H1 (cell line): ENCODE measurements around the gene TP53BP1. TPM values are rescaled to one million over a fixed set of nuclear protein-coding genes. Genes with fewer than 3 reads are reported as not detected.

Experiments
- EGR1 ChIP-seq: IDR thresholded peaks from 2 replicates; pipeline ENCODE4 v1.6.1; 2011; ENCODE audit warnings: low read depth, low read length, borderline replicate concordance
- SIN3A ChIP-seq, 2 experiments: IDR thresholded peaks in 1 of 2; conservative IDR thresholded peaks in 1 of 2; 2 replicates each; pipeline ENCODE4 v1.6.1; 2011 to 2012; ENCODE audit warnings: low read length in 2 of 2, improper control_type of control experiment in 1 of 2, low read depth in 1 of 2, mild to moderate bottlenecking in 1 of 2
- polyA plus RNA-seq, 7 experiments: library from polyadenylated mRNA; depleted of rRNA in 3 of 7; stranded (reverse) in 5 of 7; unstranded in 2 of 7; fragments of >200 nt in 5 of 7; fragments of 200-250 nt in 2 of 7; gene quantifications; 1 replicate in 5 of 7; 2 replicates in 1 of 7; 4 replicates in 1 of 7; pipeline versions ENCODE4 v1.2.1 to v1.2.3, GENCODE V29; 2011 to 2013; ENCODE audit warnings: missing spikeins in 2 of 7, mixed read lengths in 2 of 7
- total RNA-seq: library from RNA; stranded (reverse); fragmentation: NEBNext Ultra II Directional; extraction: Animal tissue kit (Norgen Biotek cat#: 25700); gene quantifications from 2 replicates; pipeline ENCODE4 v1.2.1, GENCODE V29; 2021

The TP53BP1 gene
- total and polyA plus RNA-seq, 2 of the 8 experiments (the other 6 are each of a cell fraction or from before 2014, with no cell fraction given), result 34.1 to 63.6 TPM

DNA sequence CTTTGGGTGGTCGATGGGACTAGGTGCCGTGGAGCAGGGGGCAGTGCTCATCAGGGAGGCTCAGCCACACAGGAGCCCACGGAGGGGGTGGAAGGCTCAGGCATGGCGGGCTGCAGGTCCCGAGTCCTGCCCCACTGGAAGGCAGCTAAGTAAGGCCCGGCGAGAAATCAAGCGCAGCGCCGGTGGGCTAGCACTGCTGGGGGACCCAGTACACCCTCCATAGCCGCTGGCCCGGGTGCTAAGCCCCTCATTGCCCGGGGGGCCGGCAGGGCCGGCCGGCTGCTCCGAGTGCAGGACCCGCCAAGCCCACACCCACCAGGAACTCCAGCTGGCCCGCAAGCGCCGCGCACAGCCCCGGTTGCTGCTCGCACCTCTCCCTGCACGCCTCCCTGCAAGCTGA, 19.1 kb downstream of the TP53BP1 start (continued):
- TF ChIP-seq SIN3A (conservative IDR thresholded peaks at IDR 0.05 in 1 of 2, IDR thresholded peaks at IDR 0.05 in 1 of 2; ENCODE audit: low read depth in 1 of 2, low read length in 2 of 2) (no peak), EGR1 (no peak)
